ENCODE data around the gene SPTBN4.

DNA sequence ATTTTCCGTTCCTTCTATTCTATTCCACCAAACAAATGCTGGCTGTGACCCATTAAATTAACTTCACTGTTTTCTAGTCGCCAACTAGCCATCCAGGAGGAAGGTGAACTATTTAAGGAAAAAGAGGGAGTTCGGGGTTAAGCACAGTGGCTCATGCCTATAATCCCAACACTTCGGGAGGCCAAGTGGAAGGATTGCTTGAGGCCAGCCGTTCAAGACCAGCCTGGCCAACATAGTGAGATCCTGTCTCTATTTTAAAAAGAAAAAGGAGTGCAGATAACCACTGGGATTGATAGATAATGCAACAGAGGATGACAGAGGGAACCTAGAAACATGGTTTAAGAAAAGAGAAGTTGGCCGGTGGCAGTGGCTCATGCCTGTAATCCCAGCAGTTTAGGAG is 44.7 kb downstream of the SPTBN4 start:
- TF ChIP-seq KLF10 (tag by site-specific recombination; IDR thresholded peaks at IDR 0.05) (no peak), ZNF404 (tag by site-specific recombination; IDR thresholded peaks at IDR 0.05) (no peak), ZNF558 (tag by site-specific recombination; IDR thresholded peaks at IDR 0.05) (no peak), ZNF561 (tag by site-specific recombination; IDR thresholded peaks at IDR 0.05; ENCODE audit: borderline replicate concordance) (no peak)
- TF ChIP-seq, protein P1, sequence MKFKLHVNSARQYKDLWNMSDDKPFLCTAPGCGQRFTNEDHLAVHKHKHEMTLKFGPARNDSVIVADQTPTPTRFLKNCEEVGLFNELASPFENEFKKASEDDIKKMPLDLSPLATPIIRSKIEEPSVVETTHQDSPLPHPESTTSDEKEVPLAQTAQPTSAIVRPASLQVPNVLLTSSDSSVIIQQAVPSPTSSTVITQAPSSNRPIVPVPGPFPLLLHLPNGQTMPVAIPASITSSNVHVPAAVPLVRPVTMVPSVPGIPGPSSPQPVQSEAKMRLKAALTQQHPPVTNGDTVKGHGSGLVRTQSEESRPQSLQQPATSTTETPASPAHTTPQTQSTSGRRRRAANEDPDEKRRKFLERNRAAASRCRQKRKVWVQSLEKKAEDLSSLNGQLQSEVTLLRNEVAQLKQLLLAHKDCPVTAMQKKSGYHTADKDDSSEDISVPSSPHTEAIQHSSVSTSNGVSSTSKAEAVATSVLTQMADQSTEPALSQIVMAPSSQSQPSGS (tag by site-specific recombination; IDR thresholded peaks at IDR 0.05; ENCODE audit: low read depth): no peak

Measured in HEK293 (cell line).